Measurements from ENCODE around the gene SFRP2. TPM values are rescaled to one million over a fixed set of nuclear protein-coding genes. Genes with fewer than 3 reads are reported as not detected.

SFRP2 gene
- total RNA-seq, 1 donor from 2014 or later = 39.5 TPM

- Histone ChIP-seq H3K4me3 (no peak overlapping the region), H3K4me1 (no peaks in the 10 kb centered on the region), H3K9me3 (no peaks in the 10 kb centered on the region), H3K27me3 (ENCODE audit: low read depth) (no peaks in the 10 kb centered on the region), H3K27ac (no peak overlapping the region), H3K36me3 (no peaks in the 10 kb centered on the region)
- intact Hi-C loops (cut with DNase I) = no loop called here
- TF ChIP-seq CTCF (IDR thresholded peaks at IDR 0.05) = no peak
- no peak for DNase-seq
- no peak for ATAC-seq
These were observed 52.9 kb downstream of the SFRP2 start for GRCh38 chr4:153735906-153736461.

GRCh38 chr4:153733751-153734448 is 55.0 kb downstream of the SFRP2 start:
- no peak for DNase-seq
- no peak for ATAC-seq
- intact Hi-C loops (cut with DNase I) = no loop called here
- no peaks in the 10 kb centered on the region for H3K9me3 ChIP-seq
- H3K4me3 ChIP-seq = no peak overlapping the region
- H3K36me3 ChIP-seq = no peaks in the 10 kb centered on the region
- no peaks in the 10 kb centered on the region for H3K4me1 ChIP-seq
- TF ChIP-seq CTCF (IDR thresholded peaks at IDR 0.05) = no peak
- H3K27me3 ChIP-seq (ENCODE audit: low read depth) = no peaks in the 10 kb centered on the region
- no peak overlapping the region for H3K27ac ChIP-seq

- Histone ChIP-seq H3K36me3 (no peaks in the 10 kb centered on the region), H3K27me3 (ENCODE audit: low read depth) (no peaks in the 10 kb centered on the region), H3K27ac (no peak overlapping the region), H3K4me1 (no peaks in the 10 kb centered on the region), H3K9me3 (no peaks in the 10 kb centered on the region), H3K4me3 (no peak overlapping the region)
- DNase-seq (no peak), ATAC-seq (no peak)
- TF ChIP-seq CTCF (IDR thresholded peaks at IDR 0.05) = no peak
- intact Hi-C loops (cut with DNase I) = no loop called here
These were observed 57.6 kb downstream of the SFRP2 start for GRCh38 chr4:153731239-153731638.

Other genes starting within 250 kb of the SFRP2 start
- 102 TPM for gene TLR2, start 104.8 kb downstream of the SFRP2 start, total RNA-seq
- 0.12 TPM for gene RNF175, start 29.1 kb downstream of the SFRP2 start, total RNA-seq

Data from lower lobe of right lung (tissue), 2 donors.